ENCODE data around the gene FHOD3. TPM values are rescaled to one million over a fixed set of nuclear protein-coding genes. Genes with fewer than 3 reads are reported as not detected.

The FHOD3 gene
- total and polyA plus RNA-seq, 2 of the 8 experiments (the other 6 are each of a cell fraction or from before 2014, with no cell fraction given), result 9.7 to 10.5 TPM

- TF ChIP-seq CTCF (IDR thresholded peaks at IDR 0.05; ENCODE audit: control extremely low read depth in 1 of 3, insufficient read depth in 1 of 3, low read depth in 1 of 3, low read length in 3 of 3), result no peak
- no peak for TF ChIP-seq GABPA (IDR thresholded peaks at IDR 0.05; ENCODE audit: borderline replicate concordance, insufficient read depth, low read length)
- TF ChIP-seq FOSL1 (IDR thresholded peaks at IDR 0.05; ENCODE audit: insufficient read depth, low read depth, low read length), result no peak
- TF ChIP-seq PHF8 (conservative IDR thresholded peaks at IDR 0.05; ENCODE audit: low read depth, low read length), result no peak
- TF ChIP-seq JUN (IDR thresholded peaks at IDR 0.05; ENCODE audit: low read depth, low read length), result no peak
- no peak for TF ChIP-seq CHD7 (IDR thresholded peaks at IDR 0.05; ENCODE audit: insufficient replicate concordance, low read length)
Observed at GRCh38 chr18:36303211-36303844, 5.8 kb downstream of the FHOD3 start (continued).
